ENCODE measurements around the gene GCN1.

DNA sequence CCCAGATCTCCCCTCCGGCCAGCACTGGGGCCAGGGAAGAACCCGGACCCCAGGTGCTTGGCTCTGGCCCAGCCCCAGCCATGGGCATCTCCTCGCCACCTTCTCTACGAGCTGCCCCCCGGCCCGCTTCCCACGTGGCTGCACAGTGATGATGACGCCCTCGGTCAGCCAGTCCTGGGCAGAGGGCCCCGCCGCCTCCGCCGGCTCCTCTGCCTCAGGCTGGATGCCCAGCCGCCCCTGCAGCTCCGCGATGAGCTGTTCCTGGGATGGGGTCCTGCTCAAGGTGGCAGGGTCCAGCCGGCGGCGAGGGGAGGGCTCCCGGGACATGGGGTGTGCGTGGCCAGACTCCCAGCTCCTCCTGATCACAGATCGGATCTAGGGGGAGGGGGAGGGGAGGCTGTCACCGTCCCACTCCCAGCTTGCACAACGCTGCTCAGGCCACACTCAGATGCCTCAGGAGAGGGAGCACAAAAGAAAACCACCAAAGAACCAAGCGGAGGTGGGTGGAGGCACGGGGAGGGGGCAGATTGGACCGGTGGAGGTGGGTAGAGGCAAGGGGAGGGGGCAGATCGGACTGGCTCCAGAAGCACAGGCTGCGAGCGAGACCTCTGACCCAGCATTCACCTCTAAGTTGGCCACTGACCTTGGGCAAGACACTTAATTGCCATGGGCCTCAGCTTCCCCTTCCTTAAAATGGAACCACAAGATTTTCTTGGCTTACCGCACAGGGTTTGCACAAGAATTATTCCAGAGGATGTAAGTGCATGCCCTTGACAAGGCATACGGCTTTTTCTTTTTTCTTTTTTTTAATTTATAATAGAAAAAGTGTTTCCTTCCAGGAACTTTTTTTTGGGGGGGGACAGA is 22.5 kb upstream of the GCN1 start:
- TF ChIP-seq, protein P1, sequence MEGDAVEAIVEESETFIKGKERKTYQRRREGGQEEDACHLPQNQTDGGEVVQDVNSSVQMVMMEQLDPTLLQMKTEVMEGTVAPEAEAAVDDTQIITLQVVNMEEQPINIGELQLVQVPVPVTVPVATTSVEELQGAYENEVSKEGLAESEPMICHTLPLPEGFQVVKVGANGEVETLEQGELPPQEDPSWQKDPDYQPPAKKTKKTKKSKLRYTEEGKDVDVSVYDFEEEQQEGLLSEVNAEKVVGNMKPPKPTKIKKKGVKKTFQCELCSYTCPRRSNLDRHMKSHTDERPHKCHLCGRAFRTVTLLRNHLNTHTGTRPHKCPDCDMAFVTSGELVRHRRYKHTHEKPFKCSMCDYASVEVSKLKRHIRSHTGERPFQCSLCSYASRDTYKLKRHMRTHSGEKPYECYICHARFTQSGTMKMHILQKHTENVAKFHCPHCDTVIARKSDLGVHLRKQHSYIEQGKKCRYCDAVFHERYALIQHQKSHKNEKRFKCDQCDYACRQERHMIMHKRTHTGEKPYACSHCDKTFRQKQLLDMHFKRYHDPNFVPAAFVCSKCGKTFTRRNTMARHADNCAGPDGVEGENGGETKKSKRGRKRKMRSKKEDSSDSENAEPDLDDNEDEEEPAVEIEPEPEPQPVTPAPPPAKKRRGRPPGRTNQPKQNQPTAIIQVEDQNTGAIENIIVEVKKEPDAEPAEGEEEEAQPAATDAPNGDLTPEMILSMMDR (IDR thresholded peaks at IDR 0.05), result no peak
- TF ChIP-seq POLR2A (IDR thresholded peaks at IDR 0.05), result no peak
